SW 1271 (cell line): Measurements from ENCODE around the gene ATG16L2.
A peak's percentile ranks its signal among the peaks of the same experiment; 100 is the strongest.
"Not testable (repeated sequence)": the region's sequence is repeated elsewhere in the genome, so short reads cannot be mapped to it uniquely, and the experiment has no call there.

Source experiments
- DNase-seq, 2 experiments: peaks; one replicate each; lab custom pipeline; 2025; lab: John Stamatoyannopoulos, UW

ATG16L2 gene

GRCh38 chr11:72805216-72805615 is 9.0 kb upstream of the ATG16L2 start:
- DNase-seq = no peak

- not testable (repeated sequence) for DNase-seq
These were observed 7.8 kb upstream of the ATG16L2 start for GRCh38 chr11:72806378-72806777.

GRCh38 chr11:72807021-72807693 is 7.1 kb upstream of the ATG16L2 start:
- DNase-seq = no peak

- DNase-seq = no peak
These were observed 6.4 kb upstream of the ATG16L2 start for GRCh38 chr11:72807792-72808191.

GRCh38 chr11:72808331-72808798 is 5.8 kb upstream of the ATG16L2 start:
- DNase-seq = no peak

GRCh38 chr11:72811686-72812085 is 2.5 kb upstream of the ATG16L2 start:
- not testable (repeated sequence) for DNase-seq

- no peak for DNase-seq
These were observed 1.6 kb upstream of the ATG16L2 start for GRCh38 chr11:72812604-72812966.

- DNase-seq = peak; percentile 60 to 86
These were observed 1.1 kb upstream of the ATG16L2 start for GRCh38 chr11:72812967-72813739.

- peak; percentile 59 to 83 for DNase-seq
These were observed 398 bp upstream of the ATG16L2 start for GRCh38 chr11:72813740-72814285.

GRCh38 chr11:72815110-72815618 is 953 bp downstream of the ATG16L2 start:
- no peak for DNase-seq

GRCh38 chr11:72816404-72816990 is 2.3 kb downstream of the ATG16L2 start:
- no peak for DNase-seq

GRCh38 chr11:72817966-72818365 is 3.8 kb downstream of the ATG16L2 start:
- no peak for DNase-seq

GRCh38 chr11:72818971-72819370 is 4.8 kb downstream of the ATG16L2 start:
- no peak for DNase-seq

- no peak for DNase-seq
These were observed 6.4 kb downstream of the ATG16L2 start for GRCh38 chr11:72820439-72821139.

- no peak for DNase-seq
These were observed 7.2 kb downstream of the ATG16L2 start for GRCh38 chr11:72821221-72821919.

GRCh38 chr11:72821920-72822799 is 7.9 kb downstream of the ATG16L2 start:
- DNase-seq = peak; percentile 46 to 77

GRCh38 chr11:72823105-72823804 is 9.0 kb downstream of the ATG16L2 start:
- DNase-seq = no peak

- no peak for DNase-seq
These were observed 9.8 kb downstream of the ATG16L2 start for GRCh38 chr11:72824020-72824419.

- no peak for DNase-seq
These were observed 10.7 kb downstream of the ATG16L2 start for GRCh38 chr11:72824811-72825505.
